ENCODE results near the gene NUDT4B.
"Not testable (repeated sequence)": the region's sequence is repeated elsewhere in the genome, so short reads cannot be mapped to it uniquely, and the experiment has no call there.

DNA sequence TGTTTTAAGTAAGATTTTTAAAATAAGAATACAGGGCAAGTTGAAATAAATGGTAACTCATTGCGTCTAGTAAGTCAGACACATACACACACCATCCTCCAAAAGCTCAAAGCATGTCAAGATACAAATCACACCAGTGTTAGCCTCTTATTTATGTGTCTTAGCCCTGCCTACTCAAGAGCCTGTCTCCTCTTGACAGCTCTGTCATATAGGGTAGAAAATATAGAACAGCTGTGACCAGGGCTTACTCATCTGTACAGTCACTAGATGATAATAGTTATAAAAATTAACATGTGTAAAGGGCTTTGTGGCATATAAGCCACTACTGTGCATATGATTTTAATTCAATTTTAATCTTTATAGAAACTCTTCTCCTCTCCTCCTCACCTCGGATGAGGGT, 7.7 kb downstream of the NUDT4B start:
- TF ChIP-seq, protein P1, sequence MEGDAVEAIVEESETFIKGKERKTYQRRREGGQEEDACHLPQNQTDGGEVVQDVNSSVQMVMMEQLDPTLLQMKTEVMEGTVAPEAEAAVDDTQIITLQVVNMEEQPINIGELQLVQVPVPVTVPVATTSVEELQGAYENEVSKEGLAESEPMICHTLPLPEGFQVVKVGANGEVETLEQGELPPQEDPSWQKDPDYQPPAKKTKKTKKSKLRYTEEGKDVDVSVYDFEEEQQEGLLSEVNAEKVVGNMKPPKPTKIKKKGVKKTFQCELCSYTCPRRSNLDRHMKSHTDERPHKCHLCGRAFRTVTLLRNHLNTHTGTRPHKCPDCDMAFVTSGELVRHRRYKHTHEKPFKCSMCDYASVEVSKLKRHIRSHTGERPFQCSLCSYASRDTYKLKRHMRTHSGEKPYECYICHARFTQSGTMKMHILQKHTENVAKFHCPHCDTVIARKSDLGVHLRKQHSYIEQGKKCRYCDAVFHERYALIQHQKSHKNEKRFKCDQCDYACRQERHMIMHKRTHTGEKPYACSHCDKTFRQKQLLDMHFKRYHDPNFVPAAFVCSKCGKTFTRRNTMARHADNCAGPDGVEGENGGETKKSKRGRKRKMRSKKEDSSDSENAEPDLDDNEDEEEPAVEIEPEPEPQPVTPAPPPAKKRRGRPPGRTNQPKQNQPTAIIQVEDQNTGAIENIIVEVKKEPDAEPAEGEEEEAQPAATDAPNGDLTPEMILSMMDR (conservative IDR thresholded peaks at IDR 0.05; ENCODE audit: low read length): not testable (repeated sequence)
- not testable (repeated sequence) for TF ChIP-seq EZH2phosphoT487 (IDR thresholded peaks at IDR 0.05; ENCODE audit: borderline replicate concordance, low read depth, low read length)

Data from OCI-LY7 (cell line).